ENCODE data around the gene GLS2.

The GLS2 gene

DNA sequence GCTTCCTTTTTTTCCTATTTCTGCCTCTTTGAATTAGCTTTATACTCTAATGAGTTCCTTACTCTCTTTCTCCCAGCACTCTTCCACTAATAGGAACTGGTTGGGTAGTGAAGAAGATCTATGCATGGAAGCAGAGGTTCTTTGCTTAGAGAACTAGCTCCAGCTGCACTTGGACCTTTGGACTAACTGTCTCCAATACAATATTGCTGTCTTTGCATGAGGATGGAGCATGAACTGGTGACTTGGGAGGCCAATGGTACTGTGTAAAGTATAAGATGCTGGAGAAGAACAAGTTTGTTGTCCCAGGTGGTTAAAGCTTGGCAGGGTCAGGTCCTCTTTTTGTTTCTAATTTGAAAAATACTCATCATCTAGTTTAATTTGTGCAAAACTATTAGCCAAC is 2.4 kb upstream of the GLS2 start (continued):
- no peak for TF ChIP-seq ZSCAN5A (tag by site-specific recombination; IDR thresholded peaks at IDR 0.05)
- no peak for TF ChIP-seq ZNF473 (tag by site-specific recombination; IDR thresholded peaks at IDR 0.05)
- no peak for TF ChIP-seq ZNF148 (tag by site-specific recombination; IDR thresholded peaks at IDR 0.05; ENCODE audit: borderline replicate concordance)
- no peak for TF ChIP-seq YY2 (tag by site-specific recombination; IDR thresholded peaks at IDR 0.05)

DNA sequence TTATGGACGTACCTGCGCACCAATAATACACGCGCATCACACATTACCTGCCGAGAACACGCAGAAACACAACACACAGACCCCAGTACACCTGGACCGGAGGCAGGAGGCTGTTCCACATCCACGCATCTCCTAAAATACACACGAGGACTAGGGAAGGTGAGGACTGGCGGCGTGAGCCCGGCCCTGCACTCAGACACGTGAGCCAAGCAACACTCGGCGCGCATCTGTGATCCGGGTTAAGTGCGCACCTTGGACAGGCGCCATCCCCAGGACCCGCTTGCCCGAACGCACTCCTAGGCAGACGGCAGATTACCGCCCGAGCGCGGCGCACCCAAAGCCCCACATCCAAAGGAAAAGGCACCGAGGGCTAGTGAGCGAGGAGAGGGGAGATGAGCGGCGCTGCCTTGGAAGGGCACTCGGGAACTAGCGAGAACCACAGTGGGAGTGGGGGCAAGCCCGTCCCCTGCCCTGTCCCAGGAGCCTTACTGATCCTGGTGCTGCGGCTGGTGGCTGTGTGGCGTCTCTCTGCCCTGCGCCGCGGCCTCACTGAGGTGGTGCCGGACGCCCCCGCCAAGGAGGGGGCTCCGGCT is 417 bp downstream of the GLS2 start:
- no peaks in the 10 kb centered on the region for H3K9me3 ChIP-seq (ENCODE audit: control insufficient read depth, insufficient read depth, low read depth, low read length)
- CTCF ChIA-PET, result interaction anchor here (0.9 to 1.0 kb wide), 4 partner anchors 9 to 298 kb away, joined by 3 to 4 read pairs (median 3); partner anchors contain the start of gene SMARCC2
- POLR2A ChIA-PET, result interaction anchor here (0.6 to 1.2 kb wide), 7 partner anchors 9 to 172 kb away, joined by 3 to 11 read pairs (median 4); partner anchors contain the start of genes CNPY2, RBMS2, SPRYD4 and STAT2
- peak overlapping the region; percentile 56 for H3K4me3 ChIP-seq (ENCODE audit: low read depth, low read length)
- H3K4me1 ChIP-seq (ENCODE audit: control insufficient read depth, insufficient read depth, low read length), result no peaks in the 10 kb centered on the region
- no peaks in the 10 kb centered on the region for H3K36me3 ChIP-seq (ENCODE audit: control insufficient read depth in 2 of 2, insufficient read depth in 1 of 2, low read length in 2 of 2)
- peak overlapping the region; percentile 60; the same call in 1 of the 2 replicates for H3K27ac ChIP-seq (ENCODE audit: extremely low read depth, low read depth, low read length)
- TF ChIP-seq ZNF660 (tag by site-specific recombination; IDR thresholded peaks at IDR 0.05), result 0 out of 2 replicates have a peak, but pooled peaks have one; percentile 3
- no peak for TF ChIP-seq ZNF514 (tag by site-specific recombination; IDR thresholded peaks at IDR 0.05)
- TF ChIP-seq ZFP3 (tag by site-specific recombination; IDR thresholded peaks at IDR 0.05; ENCODE audit: low read depth), result peak; percentile 92
- TF ChIP-seq ZNF16 (tag by site-specific recombination; IDR thresholded peaks at IDR 0.05; ENCODE audit: low read depth), result no peak
- no peak for TF ChIP-seq ZNF169 (tag by site-specific recombination; IDR thresholded peaks at IDR 0.05)
- peak; percentile 46; the same call in 1 of the 2 replicates for TF ChIP-seq ZBTB10 (tag by site-specific recombination; IDR thresholded peaks at IDR 0.05)
- TF ChIP-seq, protein P1, sequence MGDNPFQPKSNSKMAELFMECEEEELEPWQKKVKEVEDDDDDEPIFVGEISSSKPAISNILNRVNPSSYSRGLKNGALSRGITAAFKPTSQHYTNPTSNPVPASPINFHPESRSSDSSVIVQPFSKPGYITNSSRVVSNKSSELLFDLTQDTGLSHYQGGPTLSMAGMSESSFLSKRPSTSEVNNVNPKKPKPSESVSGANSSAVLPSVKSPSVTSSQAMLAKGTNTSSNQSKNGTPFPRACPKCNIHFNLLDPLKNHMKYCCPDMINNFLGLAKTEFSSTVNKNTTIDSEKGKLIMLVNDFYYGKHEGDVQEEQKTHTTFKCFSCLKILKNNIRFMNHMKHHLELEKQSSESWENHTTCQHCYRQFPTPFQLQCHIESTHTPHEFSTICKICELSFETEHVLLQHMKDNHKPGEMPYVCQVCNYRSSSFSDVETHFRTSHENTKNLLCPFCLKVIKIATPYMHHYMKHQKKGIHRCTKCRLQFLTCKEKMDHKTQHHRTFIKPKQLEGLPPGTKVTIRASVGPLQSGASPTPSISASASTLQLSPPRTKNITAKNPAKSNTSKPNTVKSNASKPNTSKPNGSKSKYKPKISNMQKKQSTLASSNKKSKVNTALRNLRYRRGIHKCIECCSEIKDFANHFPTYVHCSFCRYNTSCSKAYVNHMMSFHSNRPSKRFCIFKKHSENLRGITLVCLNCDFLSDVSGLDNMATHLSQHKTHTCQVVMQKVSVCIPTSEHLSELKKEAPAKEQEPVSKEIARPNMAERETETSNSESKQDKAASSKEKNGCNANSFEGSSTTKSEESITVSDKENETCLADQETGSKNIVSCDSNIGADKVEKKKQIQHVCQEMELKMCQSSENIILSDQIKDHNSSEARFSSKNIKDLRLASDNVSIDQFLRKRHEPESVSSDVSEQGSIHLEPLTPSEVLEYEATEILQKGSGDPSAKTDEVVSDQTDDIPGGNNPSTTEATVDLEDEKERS (tag by site-specific recombination; IDR thresholded peaks at IDR 0.05), result peak; percentile 7; the same call in 1 of the 2 replicates
- TF ChIP-seq GLI4 (tag by site-specific recombination; IDR thresholded peaks at IDR 0.05), result no peak
- TF ChIP-seq, protein P2, sequence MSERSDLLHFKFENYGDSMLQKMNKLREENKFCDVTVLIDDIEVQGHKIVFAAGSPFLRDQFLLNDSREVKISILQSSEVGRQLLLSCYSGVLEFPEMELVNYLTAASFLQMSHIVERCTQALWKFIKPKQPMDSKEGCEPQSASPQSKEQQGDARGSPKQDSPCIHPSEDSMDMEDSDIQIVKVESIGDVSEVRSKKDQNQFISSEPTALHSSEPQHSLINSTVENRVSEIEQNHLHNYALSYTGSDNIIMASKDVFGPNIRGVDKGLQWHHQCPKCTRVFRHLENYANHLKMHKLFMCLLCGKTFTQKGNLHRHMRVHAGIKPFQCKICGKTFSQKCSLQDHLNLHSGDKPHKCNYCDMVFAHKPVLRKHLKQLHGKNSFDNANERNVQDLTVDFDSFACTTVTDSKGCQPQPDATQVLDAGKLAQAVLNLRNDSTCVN (tag by site-specific recombination; optimal IDR thresholded peaks at IDR 0.05), result peak; percentile 74
- no peak for TF ChIP-seq FEZF1 (tag by site-specific recombination; IDR thresholded peaks at IDR 0.05)
- no peak; the same call in 1 of the 2 replicates for TF ChIP-seq ZNF391 (tag by site-specific recombination; IDR thresholded peaks at IDR 0.05; ENCODE audit: borderline replicate concordance, low read depth)
- no peak for TF ChIP-seq ZNF473 (tag by site-specific recombination; IDR thresholded peaks at IDR 0.05)
- TF ChIP-seq ZNF24 (tag by site-specific recombination; IDR thresholded peaks at IDR 0.05), result 0 out of 2 replicates have a peak, but pooled peaks have one; percentile 25
- TF ChIP-seq ZNF561 (tag by site-specific recombination; IDR thresholded peaks at IDR 0.05; ENCODE audit: borderline replicate concordance), result 0 out of 2 replicates have a peak, but pooled peaks have one; percentile 21
- TF ChIP-seq, protein P3, sequence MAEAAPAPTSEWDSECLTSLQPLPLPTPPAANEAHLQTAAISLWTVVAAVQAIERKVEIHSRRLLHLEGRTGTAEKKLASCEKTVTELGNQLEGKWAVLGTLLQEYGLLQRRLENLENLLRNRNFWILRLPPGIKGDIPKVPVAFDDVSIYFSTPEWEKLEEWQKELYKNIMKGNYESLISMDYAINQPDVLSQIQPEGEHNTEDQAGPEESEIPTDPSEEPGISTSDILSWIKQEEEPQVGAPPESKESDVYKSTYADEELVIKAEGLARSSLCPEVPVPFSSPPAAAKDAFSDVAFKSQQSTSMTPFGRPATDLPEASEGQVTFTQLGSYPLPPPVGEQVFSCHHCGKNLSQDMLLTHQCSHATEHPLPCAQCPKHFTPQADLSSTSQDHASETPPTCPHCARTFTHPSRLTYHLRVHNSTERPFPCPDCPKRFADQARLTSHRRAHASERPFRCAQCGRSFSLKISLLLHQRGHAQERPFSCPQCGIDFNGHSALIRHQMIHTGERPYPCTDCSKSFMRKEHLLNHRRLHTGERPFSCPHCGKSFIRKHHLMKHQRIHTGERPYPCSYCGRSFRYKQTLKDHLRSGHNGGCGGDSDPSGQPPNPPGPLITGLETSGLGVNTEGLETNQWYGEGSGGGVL (tag by site-specific recombination; IDR thresholded peaks at IDR 0.05), result peak; percentile 25; the same call in 1 of the 2 replicates
- 0 out of 2 replicates have a peak, but pooled peaks have one; percentile 26 for TF ChIP-seq ZBTB48 (tag by site-specific recombination; IDR thresholded peaks at IDR 0.05)
- TF ChIP-seq, protein P4, sequence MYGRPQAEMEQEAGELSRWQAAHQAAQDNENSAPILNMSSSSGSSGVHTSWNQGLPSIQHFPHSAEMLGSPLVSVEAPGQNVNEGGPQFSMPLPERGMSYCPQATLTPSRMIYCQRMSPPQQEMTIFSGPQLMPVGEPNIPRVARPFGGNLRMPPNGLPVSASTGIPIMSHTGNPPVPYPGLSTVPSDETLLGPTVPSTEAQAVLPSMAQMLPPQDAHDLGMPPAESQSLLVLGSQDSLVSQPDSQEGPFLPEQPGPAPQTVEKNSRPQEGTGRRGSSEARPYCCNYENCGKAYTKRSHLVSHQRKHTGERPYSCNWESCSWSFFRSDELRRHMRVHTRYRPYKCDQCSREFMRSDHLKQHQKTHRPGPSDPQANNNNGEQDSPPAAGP (tag by site-specific recombination; IDR thresholded peaks at IDR 0.05), result peak; percentile 47; the same call in 1 of the 2 replicates
